Measurements from ENCODE around the gene SPNS2. TPM values are rescaled to one million over a fixed set of nuclear protein-coding genes. Genes with fewer than 3 reads are reported as not detected.

Gene SPNS2
- total RNA-seq, 1 donor from 2014 or later = 0.34 TPM

DNA sequence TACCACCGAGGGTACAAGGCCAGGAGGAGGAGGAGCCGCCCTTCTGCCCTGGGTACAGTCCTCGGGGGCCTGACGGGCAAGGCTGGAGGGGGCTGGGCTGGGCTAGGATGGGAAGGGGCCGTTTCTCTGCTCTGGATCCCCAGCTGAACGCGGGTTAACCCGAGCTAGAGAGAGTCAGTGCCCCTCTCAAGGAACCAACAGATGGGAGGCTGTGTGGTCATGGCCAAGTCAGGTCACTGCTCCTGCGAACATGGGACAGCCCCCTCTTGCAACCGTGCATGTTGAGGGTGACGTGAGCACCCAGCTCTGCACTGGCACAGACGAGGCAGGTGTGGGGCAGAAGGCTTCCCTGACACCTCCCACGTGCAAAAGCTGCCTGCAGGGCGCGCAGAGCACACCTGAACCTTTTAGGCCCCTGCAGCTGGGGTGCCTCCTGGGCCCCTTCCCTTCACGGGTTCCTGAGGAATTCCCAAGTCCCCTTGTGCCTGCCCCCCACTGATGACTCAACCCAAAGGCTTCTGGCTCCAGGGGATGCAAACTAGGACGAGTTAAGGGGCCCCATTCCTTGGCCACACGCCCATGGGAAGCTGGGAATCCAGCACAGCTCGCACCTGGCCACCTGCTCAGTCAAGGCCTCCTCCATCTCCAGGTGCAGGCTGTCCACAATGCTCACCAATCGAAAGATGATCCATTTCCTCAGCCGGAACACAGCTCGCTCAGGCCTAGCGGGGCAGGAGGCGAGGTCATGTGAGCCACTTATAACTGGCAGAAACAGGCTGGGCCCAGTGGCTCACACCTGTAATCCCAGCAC, 50.2 kb downstream of the SPNS2 start:
- no peaks in the 10 kb centered on the region for H3K36me3 ChIP-seq
- peaks cover 5% of the 10 kb centered on the region for H3K79me2 ChIP-seq (ENCODE audit: low read depth)
- Mint-ChIP-seq H3K36me3 (peaks cover 6% of the 10 kb centered on the region), H3K27ac (no peak overlapping the region), H3K9me3 (no peaks in the 10 kb centered on the region), H3K4me1 (no peaks in the 10 kb centered on the region), H3K27me3 (ENCODE audit: insufficient read depth, low read depth) (peaks cover 5% of the 10 kb centered on the region), H3K4me3 (no peak overlapping the region)
- no peak overlapping the region for H3K9ac ChIP-seq
- no peak overlapping the region for H3K4me3 ChIP-seq
- no peak for TF ChIP-seq CTCF (IDR thresholded peaks at IDR 0.05)
- no peak for TF ChIP-seq EZH2 (IDR thresholded peaks at IDR 0.05)
- no peak for TF ChIP-seq EZH2phosphoT487 (IDR thresholded peaks at IDR 0.05)
- no peaks in the 10 kb centered on the region for H3K27me3 ChIP-seq
- H3F3A ChIP-seq (ENCODE audit: low read depth) = no peaks in the 10 kb centered on the region
- no peaks in the 10 kb centered on the region for H3K9me3 ChIP-seq (ENCODE audit: low read depth)
- no peak overlapping the region for H2AFZ ChIP-seq (replicated peaks)
- peaks cover 2% of the 10 kb centered on the region for H3K4me1 ChIP-seq
- no peak overlapping the region for H3K4me2 ChIP-seq
- H4K20me1 ChIP-seq (ENCODE audit: low read depth) = no peaks in the 10 kb centered on the region
- no peak for DNase-seq (ENCODE audit: low spot score)
- no peak overlapping the region for H3K27ac ChIP-seq

GRCh38 chr17:4549781-4550533, 51.3 kb downstream of the SPNS2 start:
- Mint-ChIP-seq H3K27me3 (ENCODE audit: insufficient read depth, low read depth) (peaks cover 8% of the 10 kb centered on the region), H3K4me3 (no peak overlapping the region), H3K27ac (no peak overlapping the region), H3K9me3 (no peaks in the 10 kb centered on the region), H3K4me1 (peaks cover 8% of the 10 kb centered on the region), H3K36me3 (peaks cover 6% of the 10 kb centered on the region)
- Histone ChIP-seq H3K36me3 (no peaks in the 10 kb centered on the region), H3K4me3 (no peak overlapping the region), H3K4me1 (peaks cover 10% of the 10 kb centered on the region), H4K20me1 (ENCODE audit: low read depth) (peaks cover 4% of the 10 kb centered on the region), H3K79me2 (ENCODE audit: low read depth) (peaks cover 15% of the 10 kb centered on the region), H2AFZ (replicated peaks) (no peak overlapping the region), H3K9ac (no peak overlapping the region), H3K4me2 (no peak overlapping the region), H3K27me3 (no peaks in the 10 kb centered on the region), H3K9me3 (ENCODE audit: low read depth) (no peaks in the 10 kb centered on the region), H3K27ac (no peak overlapping the region), H3F3A (ENCODE audit: low read depth) (no peaks in the 10 kb centered on the region)
- TF ChIP-seq CTCF (IDR thresholded peaks at IDR 0.05) = no peak
- no peak for TF ChIP-seq EZH2phosphoT487 (IDR thresholded peaks at IDR 0.05)
- DNase-seq (ENCODE audit: low spot score) = no peak

DNA sequence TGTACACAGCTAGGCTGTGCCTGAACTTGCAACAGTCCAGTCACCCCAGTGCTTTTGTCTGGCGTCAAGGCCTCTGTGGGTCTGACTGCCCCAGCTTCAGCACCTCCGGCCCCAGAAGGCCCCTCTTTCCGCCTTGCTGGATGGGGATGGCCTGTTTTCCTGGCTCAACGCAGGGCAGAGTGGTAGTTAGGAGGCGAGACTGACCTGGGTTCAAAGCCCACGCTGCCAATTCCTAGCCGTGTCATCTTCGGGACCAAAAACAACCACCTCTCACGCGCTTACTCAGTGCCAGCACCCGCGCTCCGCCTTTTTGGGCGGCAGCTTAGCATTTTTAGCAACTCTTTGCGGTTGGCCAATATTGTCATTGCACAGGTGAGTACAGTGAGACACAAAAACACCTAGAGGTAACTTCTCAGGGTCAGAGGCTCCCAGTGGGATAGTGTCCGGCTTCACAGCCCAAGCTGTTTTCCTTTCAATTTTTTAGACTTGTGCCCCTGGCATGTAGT, 51.9 kb downstream of the SPNS2 start:
- Histone ChIP-seq H3F3A (ENCODE audit: low read depth) (peaks cover 2% of the 10 kb centered on the region), H4K20me1 (ENCODE audit: low read depth) (peaks cover 4% of the 10 kb centered on the region), H3K79me2 (ENCODE audit: low read depth) (peaks cover 18% of the 10 kb centered on the region), H3K36me3 (no peaks in the 10 kb centered on the region), H3K9ac (no peak overlapping the region), H3K27me3 (no peaks in the 10 kb centered on the region), H3K27ac (no peak overlapping the region), H2AFZ (replicated peaks) (no peak overlapping the region), H3K4me2 (no peak overlapping the region), H3K4me1 (peaks cover 11% of the 10 kb centered on the region), H3K4me3 (no peak overlapping the region), H3K9me3 (ENCODE audit: low read depth) (no peaks in the 10 kb centered on the region)
- DNase-seq (ENCODE audit: low spot score) = no peak
- peaks cover 10% of the 10 kb centered on the region for H3K4me1 Mint-ChIP-seq
- H3K36me3 Mint-ChIP-seq = peaks cover 6% of the 10 kb centered on the region
- no peak for TF ChIP-seq EZH2 (IDR thresholded peaks at IDR 0.05)
- H3K27ac Mint-ChIP-seq = no peak overlapping the region
- H3K27me3 Mint-ChIP-seq (ENCODE audit: insufficient read depth, low read depth) = peaks cover 8% of the 10 kb centered on the region
- no peaks in the 10 kb centered on the region for H3K9me3 Mint-ChIP-seq
- H3K4me3 Mint-ChIP-seq = no peak overlapping the region

All from neural progenitor cell (in vitro differentiated cells).